GM10266 (cell line): ENCODE measurements around the gene SND1.
"Not testable (repeated sequence)": the region's sequence is repeated elsewhere in the genome, so short reads cannot be mapped to it uniquely, and the experiment has no call there.

ENCODE experiments used
- DNase-seq: peaks from one replicate; pipeline ENCODE4 v3.0.0; 2012; ENCODE audit errors: extremely low spot score
- TF ChIP-seq, protein P1 (sequence below): IDR thresholded peaks from 2 replicates; pipeline ENCODE4 v1.5.1; 2012; ENCODE audit warnings: mild to moderate bottlenecking, low read depth; ENCODE audit not compliant: control insufficient read depth, insufficient read depth; ENCODE audit errors: missing control alignments

The SND1 gene

GRCh38 chr7:127665922-127666321 lies 13.9 kb downstream of the SND1 start:
- DNase-seq, result no peak

DNA sequence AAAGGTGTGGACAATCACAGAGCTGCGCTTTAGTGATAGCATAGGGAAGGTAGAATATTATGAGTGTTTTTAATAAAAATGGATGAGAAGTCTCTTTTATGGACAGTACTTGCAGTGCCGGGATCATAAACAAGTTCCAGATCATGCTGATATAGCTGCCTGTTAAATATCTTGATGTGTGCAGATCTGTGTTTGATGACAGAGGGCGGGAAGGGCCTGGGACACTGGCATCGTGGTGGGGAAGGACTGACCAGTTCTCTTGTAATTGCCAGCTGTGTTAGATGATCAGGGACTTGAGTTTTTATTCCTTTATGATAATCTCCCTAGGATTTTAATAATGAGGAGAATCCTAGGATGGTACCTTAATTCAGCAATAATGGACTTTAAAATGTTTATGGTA lies 14.6 kb downstream of the SND1 start:
- DNase-seq, result no peak
- TF ChIP-seq, protein P1, sequence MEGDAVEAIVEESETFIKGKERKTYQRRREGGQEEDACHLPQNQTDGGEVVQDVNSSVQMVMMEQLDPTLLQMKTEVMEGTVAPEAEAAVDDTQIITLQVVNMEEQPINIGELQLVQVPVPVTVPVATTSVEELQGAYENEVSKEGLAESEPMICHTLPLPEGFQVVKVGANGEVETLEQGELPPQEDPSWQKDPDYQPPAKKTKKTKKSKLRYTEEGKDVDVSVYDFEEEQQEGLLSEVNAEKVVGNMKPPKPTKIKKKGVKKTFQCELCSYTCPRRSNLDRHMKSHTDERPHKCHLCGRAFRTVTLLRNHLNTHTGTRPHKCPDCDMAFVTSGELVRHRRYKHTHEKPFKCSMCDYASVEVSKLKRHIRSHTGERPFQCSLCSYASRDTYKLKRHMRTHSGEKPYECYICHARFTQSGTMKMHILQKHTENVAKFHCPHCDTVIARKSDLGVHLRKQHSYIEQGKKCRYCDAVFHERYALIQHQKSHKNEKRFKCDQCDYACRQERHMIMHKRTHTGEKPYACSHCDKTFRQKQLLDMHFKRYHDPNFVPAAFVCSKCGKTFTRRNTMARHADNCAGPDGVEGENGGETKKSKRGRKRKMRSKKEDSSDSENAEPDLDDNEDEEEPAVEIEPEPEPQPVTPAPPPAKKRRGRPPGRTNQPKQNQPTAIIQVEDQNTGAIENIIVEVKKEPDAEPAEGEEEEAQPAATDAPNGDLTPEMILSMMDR, result no peak

More at GRCh38 chr7:127665922-127666321, 13.9 kb downstream of the SND1 start:
- TF ChIP-seq, protein P1, result no peak

DNA sequence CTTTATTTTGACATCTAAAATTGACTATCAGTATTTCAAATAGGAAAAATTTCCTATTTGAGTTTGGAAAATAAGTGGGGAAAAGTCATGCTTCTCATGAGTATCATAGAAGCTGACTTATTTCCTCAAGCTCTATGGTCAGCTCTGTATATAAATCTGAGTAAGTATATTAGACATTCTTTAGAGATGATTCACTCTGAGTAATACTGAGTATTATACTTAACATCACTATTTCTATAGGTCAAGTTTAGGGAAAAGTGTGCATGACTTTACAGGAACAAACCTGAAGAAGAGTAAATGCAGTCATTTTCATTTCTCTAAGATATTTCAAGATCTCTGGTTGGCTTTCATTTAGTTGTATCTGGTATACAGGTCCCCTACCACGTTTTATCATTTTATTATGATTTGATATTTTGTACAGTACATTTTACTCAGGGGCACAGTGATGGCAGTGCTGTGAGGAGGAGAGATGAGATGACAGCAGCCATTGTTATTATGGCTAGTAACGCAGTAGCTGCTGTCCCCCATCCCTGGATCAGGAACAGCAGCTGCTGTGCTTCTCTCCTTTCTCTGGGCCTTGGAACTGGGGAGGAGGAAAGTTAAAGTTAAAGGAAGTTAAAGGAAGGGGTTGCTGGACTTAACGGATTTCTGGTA lies 15.2 kb downstream of the SND1 start:
- no peak for DNase-seq
- TF ChIP-seq, protein P1, result no peak

GRCh38 chr7:127667759-127668530 lies 16.0 kb downstream of the SND1 start:
- DNase-seq, result no peak
- TF ChIP-seq, protein P1, result no peak

DNA sequence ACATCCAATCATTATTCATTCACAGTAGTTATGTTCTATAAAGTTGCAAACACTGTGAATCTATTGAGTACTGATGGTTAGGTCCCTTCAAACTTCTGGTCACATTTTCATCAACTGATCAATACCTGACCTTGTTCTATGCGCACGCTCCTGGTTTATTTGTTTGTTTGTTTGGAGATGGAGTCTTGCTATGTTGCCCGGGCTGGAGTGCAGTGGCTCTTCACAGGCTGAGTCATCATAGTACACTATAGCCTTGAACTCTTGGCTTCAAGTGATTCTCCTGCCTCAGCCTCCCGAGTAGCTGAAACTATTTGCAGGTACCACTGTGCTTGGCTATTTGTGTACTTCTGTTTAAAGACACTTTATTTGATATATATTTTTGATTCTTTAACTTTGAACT lies 19.3 kb downstream of the SND1 start:
- TF ChIP-seq, protein P1, result no peak
- DNase-seq, result no peak

DNA sequence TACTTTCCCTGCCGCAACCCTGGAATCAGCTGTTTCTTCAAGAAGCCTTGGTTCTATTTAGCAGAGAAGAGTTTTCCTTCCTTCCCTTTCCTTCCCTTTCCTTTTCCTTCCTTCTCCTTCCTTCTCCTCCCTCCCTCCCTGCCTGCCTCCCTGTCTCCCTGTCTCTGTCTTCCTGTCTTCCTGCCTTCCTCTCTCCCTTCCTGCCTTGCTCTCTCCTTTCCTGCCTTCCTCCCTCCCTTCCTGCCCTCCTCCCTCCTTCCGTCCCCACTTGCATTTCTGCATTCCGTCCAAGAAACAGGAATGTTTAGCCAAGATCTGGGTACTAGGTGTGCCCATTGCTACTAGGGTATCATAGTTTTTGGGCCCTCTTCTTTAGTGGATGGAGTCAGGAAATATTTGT lies 21.9 kb downstream of the SND1 start:
- TF ChIP-seq, protein P1, result no peak
- DNase-seq, result no peak

GRCh38 chr7:127674361-127674760 lies 22.4 kb downstream of the SND1 start:
- TF ChIP-seq, protein P1, result no peak
- DNase-seq, result no peak

DNA sequence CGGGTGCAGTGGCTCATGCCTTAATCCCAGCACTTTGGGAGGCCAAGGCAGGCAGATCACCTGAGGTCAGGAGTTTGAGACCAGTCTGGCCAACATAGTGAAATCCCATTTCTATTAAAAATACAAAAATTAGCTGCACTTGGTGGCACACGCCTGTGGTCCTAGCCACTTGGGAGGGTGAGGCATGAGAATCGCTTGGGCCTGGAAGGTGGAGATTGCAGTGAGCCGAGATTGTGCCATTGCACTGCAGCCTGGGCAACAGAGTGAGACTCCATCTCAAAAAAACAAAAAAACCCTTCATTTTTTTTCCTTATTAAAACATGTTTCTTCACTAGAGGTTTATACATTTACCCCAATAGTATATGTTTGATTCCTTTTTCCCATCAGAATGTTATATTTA lies 22.9 kb downstream of the SND1 start:
- not testable (repeated sequence) for DNase-seq
